DMS153 (cell line): ENCODE results near the gene UTS2R.
"Not testable (repeated sequence)": the region's sequence is repeated elsewhere in the genome, so short reads cannot be mapped to it uniquely, and the experiment has no call there.

Experiments
- DNase-seq: peaks from one replicate; lab custom pipeline; 2025; lab: John Stamatoyannopoulos, UW

Gene UTS2R

DNA sequence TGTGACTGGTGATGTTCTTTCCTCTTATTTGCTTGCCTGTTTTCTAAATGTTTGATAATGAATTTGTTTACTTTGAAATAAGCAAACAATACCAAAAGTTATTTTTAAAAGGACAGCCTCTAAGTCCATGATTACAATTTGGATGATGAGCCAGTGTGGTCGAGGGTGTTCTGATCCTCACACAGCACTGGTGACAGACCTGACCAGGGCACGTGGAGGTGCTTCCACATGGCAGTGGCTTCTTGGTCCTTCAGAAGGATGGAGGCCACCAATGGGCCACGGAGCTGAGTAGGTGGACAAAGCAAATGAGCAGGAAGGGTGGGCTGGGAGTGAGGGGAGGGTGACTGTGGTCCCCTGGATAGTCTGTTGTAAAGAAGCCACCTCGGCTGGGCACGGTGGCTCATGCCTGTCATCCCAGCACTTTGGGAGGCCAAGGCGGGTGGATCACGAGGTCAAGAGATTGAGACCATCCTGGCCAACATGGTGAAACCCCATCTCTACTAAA, 16.7 kb upstream of the UTS2R start:
- DNase-seq, result no peak

- no peak for DNase-seq
Observed at GRCh38 chr17:82355770-82356427, 15.7 kb upstream of the UTS2R start.

GRCh38 chr17:82356845-82357355, 14.7 kb upstream of the UTS2R start:
- peak; percentile 46 for DNase-seq

DNA sequence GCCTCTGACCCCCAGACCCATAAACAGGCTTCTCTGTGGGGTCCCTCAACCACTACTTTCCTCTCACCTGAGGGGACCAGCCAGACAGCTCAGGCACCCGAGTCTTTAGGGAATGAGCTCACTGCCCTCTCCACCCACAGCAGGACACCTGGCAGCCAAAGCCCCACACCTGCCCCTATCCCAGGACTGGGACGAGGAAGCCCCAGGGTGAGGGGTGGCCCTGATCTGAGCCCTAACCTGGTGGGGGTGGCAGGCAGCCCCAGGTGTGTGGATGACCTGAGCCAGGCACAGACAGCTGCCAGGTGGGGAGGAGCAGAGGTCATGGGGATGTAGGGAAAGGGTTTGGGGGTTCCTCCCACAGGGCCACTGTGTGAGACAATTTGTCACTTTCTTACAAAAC, 14.2 kb upstream of the UTS2R start:
- DNase-seq, result no peak

DNA sequence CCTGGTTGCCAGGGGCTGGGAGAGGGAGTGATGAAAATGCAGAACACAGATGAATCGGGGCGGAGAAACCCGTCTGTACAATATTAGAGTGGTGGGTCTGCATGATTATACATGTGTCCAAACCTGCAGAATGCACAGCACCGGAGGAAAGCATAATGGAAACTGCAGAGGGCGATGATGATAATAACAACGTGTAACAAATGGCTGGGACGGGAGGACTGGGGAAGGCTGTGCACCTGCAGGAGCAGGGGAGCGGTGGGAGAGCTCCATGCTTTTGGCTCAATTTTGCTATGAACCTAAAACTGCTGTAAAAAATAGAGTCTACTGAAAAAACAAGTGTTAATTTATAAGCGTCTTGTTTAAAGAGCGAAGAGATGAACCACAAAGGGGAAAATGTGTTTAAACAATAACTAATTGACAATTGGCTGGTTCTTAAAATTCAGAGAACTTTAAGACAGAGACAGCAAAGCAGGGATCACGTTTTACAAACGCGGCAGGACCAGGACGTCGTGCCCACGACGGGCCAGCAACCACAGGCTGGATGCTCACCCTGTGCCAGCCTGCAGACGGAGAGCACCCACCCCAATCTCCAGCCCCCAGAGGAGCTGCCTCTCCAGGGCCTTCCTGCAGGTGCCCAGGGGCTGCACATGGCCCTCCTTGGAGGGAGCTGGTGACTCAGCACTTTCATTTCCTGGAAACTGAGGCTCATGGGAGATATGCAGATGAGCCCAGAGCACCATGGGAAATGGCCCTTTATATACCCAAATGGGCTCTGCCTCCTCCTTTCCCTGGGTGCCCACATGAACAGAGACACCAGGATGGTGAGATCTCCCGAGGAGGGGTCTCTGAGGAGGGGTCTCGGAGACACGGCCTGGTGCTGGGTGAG, 12.9 kb upstream of the UTS2R start, which contains the start of gene TEX19:
TEX19 (plus strand) TSS at position 783 of the 886 bp plus-strand sequence. CDS start 2,904 bp downstream, outside the sequence.
- DNase-seq, result peak; percentile 73

- DNase-seq, result not testable (repeated sequence)
Observed at GRCh38 chr17:82359451-82360074, 12.0 kb upstream of the UTS2R start.

- no peak for DNase-seq
Observed at GRCh38 chr17:82361885-82362633, 9.5 kb upstream of the UTS2R start.

DNA sequence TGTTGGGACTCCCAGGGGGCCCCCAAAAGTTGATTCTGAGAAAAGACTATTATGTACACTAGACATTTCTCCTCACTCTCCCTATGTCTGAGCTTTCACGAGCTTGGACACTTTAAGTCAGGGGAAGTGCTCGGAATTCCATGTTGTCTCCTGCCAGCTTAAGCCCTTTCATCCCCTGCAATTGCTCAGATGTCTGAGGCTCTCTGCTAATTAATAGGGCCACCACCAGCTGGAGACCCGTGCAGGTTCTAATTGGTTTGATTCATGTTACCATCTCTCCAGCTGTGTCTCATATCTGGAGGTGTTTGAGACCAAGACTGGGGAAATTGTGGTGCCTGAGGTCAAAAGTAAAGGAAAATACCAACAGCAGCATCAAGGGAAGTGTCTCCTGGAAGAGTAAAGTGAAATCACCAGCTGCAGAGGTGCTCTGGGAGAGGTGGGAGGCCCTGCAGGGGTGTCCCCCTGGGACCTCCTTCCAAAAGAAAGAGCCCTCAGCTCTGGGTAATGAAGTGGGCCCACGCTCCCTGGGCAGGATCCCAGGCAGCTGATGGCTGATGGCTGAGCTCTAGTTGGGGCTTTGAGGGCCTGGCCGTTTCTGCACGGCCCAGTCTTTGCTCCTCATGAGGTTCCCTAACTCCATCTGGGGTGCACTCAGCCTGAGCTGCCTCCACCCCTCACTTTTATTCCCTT, 5.8 kb upstream of the UTS2R start:
- DNase-seq, result no peak

DNA sequence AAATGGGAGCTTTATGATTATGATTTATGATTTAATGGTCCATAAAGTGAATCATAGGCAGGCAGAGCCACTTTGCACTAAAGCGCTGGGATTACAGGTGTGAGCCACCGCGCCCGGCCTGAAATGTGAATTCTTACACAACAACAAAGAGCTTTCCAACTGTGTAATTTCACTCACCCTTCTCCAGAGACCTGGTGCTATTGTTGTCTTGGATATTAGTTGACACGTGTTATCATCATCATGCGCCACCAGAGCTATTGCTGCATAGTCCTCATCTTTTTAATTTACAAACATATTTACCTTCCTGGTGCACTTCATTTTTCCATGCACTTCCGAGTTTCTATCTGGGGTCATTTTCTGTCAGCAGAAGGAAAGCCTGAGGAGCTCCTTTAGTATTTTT, 4.8 kb upstream of the UTS2R start:
- peak; percentile 56 for DNase-seq

- peak; percentile 73 for DNase-seq
Observed at GRCh38 chr17:82367724-82368524, 3.6 kb upstream of the UTS2R start.

DNA sequence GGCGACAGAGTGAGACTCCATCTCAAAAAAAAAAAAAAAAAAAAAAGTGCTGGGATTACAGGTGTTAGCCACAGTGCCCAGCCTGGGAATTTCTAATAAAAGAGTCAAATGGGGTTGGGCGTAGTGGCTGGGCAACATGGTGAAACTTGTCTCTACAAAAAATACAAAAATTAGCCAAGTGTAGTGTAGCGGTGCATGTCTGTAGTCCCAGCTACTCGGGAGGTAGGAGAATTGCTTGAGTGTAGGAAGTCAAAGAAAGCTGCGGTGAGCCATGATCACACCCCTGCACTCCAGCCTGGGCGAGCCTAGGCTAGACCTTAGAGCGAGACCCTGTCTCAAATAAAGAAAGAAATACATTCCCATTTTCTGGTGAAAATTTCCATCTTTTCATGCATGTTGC, 2.4 kb upstream of the UTS2R start:
- no peak for DNase-seq

DNA sequence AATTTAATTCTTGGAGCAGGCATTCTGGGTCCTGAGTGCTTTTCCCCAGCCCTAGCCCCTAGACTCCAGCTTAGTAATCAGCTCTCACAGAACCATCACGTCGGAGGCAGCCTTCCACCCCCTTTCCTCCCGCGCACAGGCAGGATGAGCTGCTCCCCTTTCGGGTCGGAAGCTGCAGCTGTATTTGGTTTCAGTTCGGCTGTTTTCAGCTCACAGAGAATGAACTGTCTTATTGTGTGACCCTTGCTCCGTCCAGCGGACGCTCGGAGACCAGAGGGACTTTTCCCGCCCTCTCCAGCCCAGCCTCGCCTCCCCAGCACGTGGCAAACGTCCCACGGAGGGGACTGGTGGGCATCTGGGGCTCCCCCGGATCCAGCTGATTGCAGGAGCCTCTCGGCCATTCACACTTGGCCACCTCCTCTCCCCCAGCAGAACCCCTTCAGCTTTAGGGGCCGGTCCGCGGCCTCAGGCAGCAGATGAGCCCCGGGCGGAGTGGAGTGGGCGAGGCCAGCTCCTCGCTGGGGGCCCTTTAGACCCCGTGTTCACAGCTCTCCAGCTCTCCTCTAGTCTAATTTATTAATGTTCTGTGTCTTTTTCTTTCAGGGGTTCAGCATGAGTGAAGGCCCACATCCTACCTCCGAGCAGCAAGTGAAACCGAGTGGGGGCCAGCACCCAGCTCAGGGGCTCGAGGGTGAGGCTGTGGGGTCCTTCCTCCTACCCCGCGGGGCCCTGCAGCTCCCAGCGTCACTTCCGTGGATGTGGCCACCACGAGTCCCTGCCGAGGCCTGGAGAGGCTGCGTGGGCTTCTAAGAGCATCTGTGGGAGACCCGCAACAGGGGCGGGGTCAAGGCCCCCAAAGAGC, 863 bp upstream of the UTS2R start:
- DNase-seq, result no peak

DNA sequence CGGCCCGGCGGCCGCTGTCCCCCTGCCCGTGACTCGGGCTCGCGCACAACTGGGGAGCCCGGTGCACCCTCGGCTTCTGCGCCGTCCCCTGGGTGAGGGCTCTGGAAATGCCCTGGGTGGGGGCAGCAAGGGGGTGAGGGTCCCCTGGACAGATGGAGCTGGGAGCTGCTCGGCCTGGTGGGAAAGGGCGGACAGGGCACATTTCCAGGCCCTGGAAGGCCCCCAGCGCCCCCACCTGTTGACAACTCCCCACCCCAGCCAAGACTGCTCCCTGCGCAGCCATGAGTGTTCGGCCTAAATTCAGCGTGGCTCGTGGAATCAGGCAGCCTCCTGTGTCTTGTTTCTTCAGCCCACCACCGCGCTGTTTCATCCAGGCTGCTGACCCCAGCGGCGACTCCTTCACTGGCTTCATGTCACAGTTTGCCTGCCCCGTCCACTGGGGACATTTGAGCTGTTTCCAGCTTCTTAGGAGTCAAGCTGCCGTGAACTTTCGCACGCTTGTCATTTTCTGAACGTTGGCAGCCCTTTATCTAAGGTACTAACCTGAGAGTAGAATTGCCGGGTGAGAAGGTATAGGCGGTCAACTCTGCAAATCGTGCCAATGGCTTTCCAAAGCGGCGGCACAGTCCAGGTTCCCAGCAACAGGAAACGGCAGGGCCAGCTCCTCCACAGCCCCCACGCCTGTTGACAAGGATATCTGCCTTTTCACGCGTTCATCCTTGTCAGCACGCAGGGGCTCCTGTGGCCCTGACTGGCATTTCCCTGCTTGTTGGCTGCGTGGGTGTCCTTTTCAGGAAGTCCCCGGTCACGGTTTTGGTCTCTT, 895 bp downstream of the UTS2R start:
- DNase-seq, result no peak

- DNase-seq, result not testable (repeated sequence)
Observed at GRCh38 chr17:82373072-82373452, 1.5 kb downstream of the UTS2R start.

GRCh38 chr17:82373731-82374625, 2.4 kb downstream of the UTS2R start:
- DNase-seq, result no peak

DNA sequence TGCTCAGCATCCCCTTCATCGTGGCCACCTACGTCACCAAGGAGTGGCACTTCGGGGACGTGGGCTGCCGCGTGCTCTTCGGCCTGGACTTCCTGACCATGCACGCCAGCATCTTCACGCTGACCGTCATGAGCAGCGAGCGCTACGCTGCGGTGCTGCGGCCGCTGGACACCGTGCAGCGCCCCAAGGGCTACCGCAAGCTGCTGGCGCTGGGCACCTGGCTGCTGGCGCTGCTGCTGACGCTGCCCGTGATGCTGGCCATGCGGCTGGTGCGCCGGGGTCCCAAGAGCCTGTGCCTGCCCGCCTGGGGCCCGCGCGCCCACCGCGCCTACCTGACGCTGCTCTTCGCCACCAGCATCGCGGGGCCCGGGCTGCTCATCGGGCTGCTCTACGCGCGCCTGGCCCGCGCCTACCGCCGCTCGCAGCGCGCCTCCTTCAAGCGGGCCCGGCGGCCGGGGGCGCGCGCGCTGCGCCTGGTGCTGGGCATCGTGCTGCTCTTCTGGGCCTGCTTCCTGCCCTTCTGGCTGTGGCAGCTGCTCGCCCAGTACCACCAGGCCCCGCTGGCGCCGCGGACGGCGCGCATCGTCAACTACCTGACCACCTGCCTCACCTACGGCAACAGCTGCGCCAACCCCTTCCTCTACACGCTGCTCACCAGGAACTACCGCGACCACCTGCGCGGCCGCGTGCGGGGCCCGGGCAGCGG, 3.2 kb downstream of the UTS2R start:
- no peak for DNase-seq
